Body of pancreas (tissue), 4 donors: ENCODE results near the gene NEO1. TPM values are rescaled to one million over a fixed set of nuclear protein-coding genes. Genes with fewer than 3 reads are reported as not detected.

Source experiments
- ATAC-seq: fragments of 150-250 bp; one replicate; pipeline ENCODE4 v1.9.1; 2016
- DNase-seq, 4 donors: peaks; one replicate each; pipeline ENCODE4 v3.0.0-alpha.2; 2019
- H3K27ac ChIP-seq, 4 donors: fragments of 200-600 bp; sonication (generic); 1 replicate in 3 of 4; 2 replicates in 1 of 4; pipeline versions ENCODE4 v1.5.1 to v1.6.1; 2016 to 2019; ENCODE audit warnings: mild to moderate bottlenecking in 1 of 4, mixed read lengths in 1 of 4, moderate library complexity in 1 of 4
- H3K27me3 ChIP-seq, 2 donors: fragments of 200-600 bp; sonication (generic); one replicate each; pipeline ENCODE4 v1.6.0; 2016; ENCODE audit warnings: mild to moderate bottlenecking in 1 of 2
- H3K36me3 ChIP-seq, 2 donors: fragments of 200-600 bp; sonication (generic); replicated peaks in 1 of 2; 2 replicates each; pipeline ENCODE4 v1.5.1; 2016; ENCODE audit warnings: low read depth in 2 of 2; ENCODE audit not compliant: insufficient read depth in 1 of 2
- H3K4me1 ChIP-seq: fragments of 200-600 bp; sonication (generic); one replicate; pipeline ENCODE4 v1.6.0; 2016
- H3K4me3 ChIP-seq, 2 donors: fragments of 200-600 bp; sonication (generic); 1 replicate in 1 of 2; 2 replicates in 1 of 2; pipeline ENCODE4 v1.5.1; 2016 to 2019
- H3K9me3 ChIP-seq, 3 donors: fragments of 200-600 bp; sonication (generic); 1 replicate in 2 of 3; 2 replicates in 1 of 3; pipeline ENCODE4 v1.5.1; 2016
- CTCF ChIP-seq, 7 experiments: fragments of 450-650 bp in 4 of 7; fragments of 200-600 bp in 3 of 7; sonication (generic) in 3 of 7; IDR thresholded peaks; one replicate each; pipeline ENCODE4 v1.5.1; 2016 to 2019; ENCODE audit warnings: antibody characterized with exemption in 7 of 7
- POLR2A ChIP-seq, 3 donors: fragments of 450-650 bp; IDR thresholded peaks; one replicate each; pipeline ENCODE4 v1.6.1; 2016; ENCODE audit warnings: antibody characterized with exemption in 3 of 3, mild to moderate bottlenecking in 2 of 3
- WGBS, 2 donors: methylation state at CpG; one replicate each; pipeline ENCODE4 v1.1.5; 2017; 5-methylcytosine and 5-hydroxymethylcytosine counted together
- intact Hi-C: fragments of 100-400 bp; cut with DNase I; formaldehyde crosslinking; loops from one replicate; pipeline ENCODE4 v1.15.1; 2023
- total RNA-seq, 2 donors: library from RNA; depleted of rRNA; stranded (reverse); fragments of >200 nt; gene quantifications; one replicate each; pipeline ENCODE4 v1.1.0, GENCODE V29; 2016

The NEO1 gene
- total RNA-seq, 2 donors from 2014 or later, result 18.2 to 29.7 TPM

GRCh38 chr15:73231661-73232419 lies 179.6 kb downstream of the NEO1 start:
- H3K27me3 ChIP-seq, result no peaks in the 10 kb centered on the region
- ATAC-seq, result no peak
- DNase-seq, result no peak
- H3K4me3 ChIP-seq, result no peak overlapping the region
- no peak overlapping the region for H3K27ac ChIP-seq
- H3K9me3 ChIP-seq, result no peaks in the 10 kb centered on the region
- 72 to 92% methylated on average over 2 of the region's 2 CpGs for WGBS, 2 donors
- no peaks in the 10 kb centered on the region for H3K36me3 ChIP-seq
- H3K4me1 ChIP-seq, result no peaks in the 10 kb centered on the region
- no peak for TF ChIP-seq CTCF (IDR thresholded peaks at IDR 0.05)
- TF ChIP-seq POLR2A (IDR thresholded peaks at IDR 0.05), result no peak
- intact Hi-C loops, result no loop called here

- 100% methylated on average over 2 of the region's 2 CpGs for WGBS, 2 donors
- no peak for TF ChIP-seq POLR2A (IDR thresholded peaks at IDR 0.05)
- no peak for TF ChIP-seq CTCF (IDR thresholded peaks at IDR 0.05)
- no peaks in the 10 kb centered on the region for H3K4me1 ChIP-seq
- no peak for ATAC-seq
- intact Hi-C loops, result no loop called here
- H3K4me3 ChIP-seq, result no peak overlapping the region
- no peak overlapping the region for H3K27ac ChIP-seq
- no peaks in the 10 kb centered on the region for H3K36me3 ChIP-seq
- H3K9me3 ChIP-seq, result no peaks in the 10 kb centered on the region
- DNase-seq, result no peak
- H3K27me3 ChIP-seq, result no peaks in the 10 kb centered on the region
These were observed 180.5 kb downstream of the NEO1 start for GRCh38 chr15:73232776-73233175.

- H3K36me3 ChIP-seq, result no peaks in the 10 kb centered on the region
- no peak for DNase-seq
- no peak for TF ChIP-seq CTCF (IDR thresholded peaks at IDR 0.05)
- no peak for TF ChIP-seq POLR2A (IDR thresholded peaks at IDR 0.05)
- H3K4me1 ChIP-seq, result no peaks in the 10 kb centered on the region
- WGBS, 2 donors, result 81 to 92% methylated on average over 5 of the region's 5 CpGs
- intact Hi-C loops, result no loop called here
- H3K27ac ChIP-seq, result no peak overlapping the region
- no peak overlapping the region for H3K4me3 ChIP-seq
- no peaks in the 10 kb centered on the region for H3K9me3 ChIP-seq
- no peak for ATAC-seq
- no peaks in the 10 kb centered on the region for H3K27me3 ChIP-seq
These were observed 181.4 kb downstream of the NEO1 start for GRCh38 chr15:73233623-73234022.

GRCh38 chr15:73237910-73238309 lies 185.6 kb downstream of the NEO1 start:
- Histone ChIP-seq H3K4me3 (no peak overlapping the region), H3K4me1 (no peaks in the 10 kb centered on the region), H3K36me3 (no peaks in the 10 kb centered on the region), H3K27me3 (no peaks in the 10 kb centered on the region), H3K27ac (no peak overlapping the region), H3K9me3 (no peaks in the 10 kb centered on the region)
- DNase-seq (peak in 1 of 4 donors; percentile 18), ATAC-seq (peak; percentile 35)
- TF ChIP-seq POLR2A (IDR thresholded peaks at IDR 0.05) (no peak), CTCF (IDR thresholded peaks at IDR 0.05) (no peak)
- intact Hi-C loops, result no loop called here
- WGBS, 2 donors, result 39 to 57% methylated on average over 3 of the region's 3 CpGs
